ENCODE data around the gene CAMK4. TPM values are rescaled to one million over a fixed set of nuclear protein-coding genes. Genes with fewer than 3 reads are reported as not detected.

Gene CAMK4
- total RNA-seq, 1 experiment from 2014 or later: 10.2 TPM

- Histone ChIP-seq H3K9me2 (ENCODE audit: insufficient read depth) (no peaks in the 10 kb centered on the region), H3K4me2 (ENCODE audit: low read length) (no peak overlapping the region), H3K9me3 (ENCODE audit: control insufficient read depth in 1 of 2, insufficient read depth in 1 of 2, low read depth in 1 of 2, low read length in 2 of 2) (no peaks in the 10 kb centered on the region), H3K4me3 (replicated peaks in 1 of 2; ENCODE audit: low read depth in 1 of 2, low read length in 2 of 2) (no peak overlapping the region), H4K20me1 (ENCODE audit: insufficient read depth) (no peaks in the 10 kb centered on the region), H3K9ac (ENCODE audit: low read length) (no peak overlapping the region), H3K79me2 (ENCODE audit: insufficient read depth, low read length) (no peaks in the 10 kb centered on the region), H3K27me3 (ENCODE audit: insufficient read depth, low read length) (no peaks in the 10 kb centered on the region), H3K27ac (ENCODE audit: low read depth, low read length) (no peak overlapping the region), H3K4me1 (ENCODE audit: control insufficient read depth in 1 of 2, insufficient read depth in 2 of 2, low read length in 2 of 2) (no peaks in the 10 kb centered on the region), H3K36me3 (ENCODE audit: control insufficient read depth in 1 of 2, insufficient read depth in 2 of 2, low read length in 2 of 2) (no peaks in the 10 kb centered on the region), H2AFZ (ENCODE audit: low read depth, low read length, poor library complexity, severe bottlenecking) (no peak overlapping the region)
- TF ChIP-seq REST (IDR thresholded peaks at IDR 0.05; ENCODE audit: low read depth) (no peak), ELF1 (IDR thresholded peaks at IDR 0.05; ENCODE audit: borderline replicate concordance, low read depth) (no peak), ATF3 (IDR thresholded peaks at IDR 0.05) (no peak), EGR1 (IDR thresholded peaks at IDR 0.05; ENCODE audit: low read depth) (no peak), CBX3 (IDR thresholded peaks at IDR 0.05; ENCODE audit: low read depth) (no peak), CEBPB (IDR thresholded peaks at IDR 0.05; ENCODE audit: low read depth) (no peak), POLR2A (IDR thresholded peaks at IDR 0.05; ENCODE audit: borderline replicate concordance, extremely low read depth, insufficient read depth, insufficient read length) (no peak), EZH2 (IDR thresholded peaks at IDR 0.05) (no peak), JUND (IDR thresholded peaks at IDR 0.05) (no peak), ZBTB33 (IDR thresholded peaks at IDR 0.05; ENCODE audit: extremely low read depth, insufficient replicate concordance, low read length) (no peak), ZNF274 (IDR thresholded peaks at IDR 0.05; ENCODE audit: low read depth, low read length) (no peak), RAD21 (IDR thresholded peaks at IDR 0.05; ENCODE audit: low read depth) (no peak)
- TF ChIP-seq, protein P1, sequence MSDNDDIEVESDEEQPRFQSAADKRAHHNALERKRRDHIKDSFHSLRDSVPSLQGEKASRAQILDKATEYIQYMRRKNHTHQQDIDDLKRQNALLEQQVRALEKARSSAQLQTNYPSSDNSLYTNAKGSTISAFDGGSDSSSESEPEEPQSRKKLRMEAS (IDR thresholded peaks at IDR 0.05): no peak
- ChIA-PET RAD21 (ENCODE audit: low non-redundant PET in 1 of 2, low total read pairs in 2 of 2, uncharacterized antibody in 2 of 2, unreplicated experiment in 2 of 2) (no interaction called here), POLR2A (no interaction called here), CTCF (no interaction called here)
- ATAC-seq: no peak
- intact Hi-C loops (cut with micrococcal nuclease): no loop called here
- BruUV-seq (replicated peaks): no TSS peak
- no peak for DNase-seq (ENCODE audit: low read depth, low spot score)
These were observed 222.9 kb downstream of the CAMK4 start for GRCh38 chr5:111447099-111447498.

Data from HCT116 (cell line).